Stimulated activated CD4-positive, alpha-beta T cell treated with anti-CD3 and anti-CD28 coated beads, Interleukin-15, amount 100 ng/mL, for 48 hours (primary cell): ENCODE data around the gene INAVA.
"Not testable (repeated sequence)": the region's sequence is repeated elsewhere in the genome, so short reads cannot be mapped to it uniquely, and the experiment has no call there.

ENCODE experiments used
- DNase-seq, 2 donors: peaks; one replicate each; pipeline ENCODE4 v3.0.0-alpha.2; 2020; ENCODE audit warnings: low read depth in 2 of 2

Gene INAVA

DNA sequence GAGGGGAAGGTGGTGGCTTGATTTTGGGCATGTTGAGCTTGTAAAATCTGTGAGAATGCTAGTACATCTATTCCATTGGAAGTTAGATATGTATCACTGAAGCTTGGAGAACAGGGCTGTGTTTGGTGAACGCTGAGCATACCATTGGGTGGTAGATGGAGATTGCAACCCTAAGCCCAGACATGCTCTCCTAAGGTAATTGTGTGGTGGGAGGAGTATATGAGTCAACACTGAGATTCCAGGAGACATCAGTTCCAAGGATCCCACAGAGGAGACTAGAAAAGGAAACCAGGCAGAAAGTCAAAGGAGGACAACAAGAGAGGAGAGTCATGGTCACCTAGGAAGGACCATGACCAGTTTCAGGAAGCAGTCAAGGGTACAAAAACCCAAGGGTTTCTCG is 68.4 kb downstream of the INAVA start:
- DNase-seq: no peak

- DNase-seq: not testable (repeated sequence)
These were observed 69.2 kb downstream of the INAVA start for GRCh38 chr1:200963888-200964287.
